Panc1 (cell line): ENCODE data around the gene PPP2R2B. TPM values are rescaled to one million over a fixed set of nuclear protein-coding genes. Genes with fewer than 3 reads are reported as not detected.

ENCODE experiments used
- ATAC-seq: fragments of 200-7000 bp; cut with Tn5 transposase; 2 replicates; pipeline ENCODE4 v1.9.1; 2020; ENCODE audit warnings: mild to moderate bottlenecking, moderate library complexity
- BruUV-seq: library from RNA; stranded (reverse); fragments of 400-500 nt; replicated peaks from 2 replicates; lab custom pipeline; 2021; lab: Mats Ljungman, UMichigan
- CTCF ChIA-PET: fragments of 300-600 bp; sonication (Branson Sonifier 250); formaldehyde crosslinking; loops from one replicate; lab custom pipeline; 2022; ENCODE audit warnings: antibody characterized with exemption; lab: Charles Lee
- POLR2A ChIA-PET: fragments of 300-600 bp; sonication (Branson Sonifier 250); formaldehyde crosslinking; loops from one replicate; lab custom pipeline; 2022; ENCODE audit warnings: antibody characterized with exemption; lab: Charles Lee
- DNase-seq: peaks from one replicate; pipeline ENCODE4 v3.0.0-alpha.2; 2010; ENCODE audit warnings: low read depth, low spot score
- H3K27ac ChIP-seq: 2 replicates; pipeline ENCODE4 v1.5.1; 2011; ENCODE audit warnings: mild to moderate bottlenecking, low read length, inconsistent platforms
- H3K27me3 ChIP-seq: fragments of 200-500 bp; sonication (Bioruptor generic); 2 replicates; pipeline ENCODE4 v1.6.0; 2014; ENCODE audit warnings: low read length, inconsistent platforms; ENCODE audit not compliant: control insufficient read depth, insufficient read depth
- H3K36me3 ChIP-seq: fragments of 200-500 bp; sonication (Bioruptor generic); 2 replicates; pipeline ENCODE4 v1.5.1; 2014; ENCODE audit warnings: inconsistent platforms, mild to moderate bottlenecking, low read length, moderate library complexity; ENCODE audit not compliant: control insufficient read depth, insufficient read depth
- H3K4me1 ChIP-seq: 2 replicates; pipeline ENCODE4 v1.5.1; 2011; ENCODE audit warnings: inconsistent platforms, mild to moderate bottlenecking, low read length, moderate library complexity; ENCODE audit not compliant: control insufficient read depth, insufficient read depth
- H3K4me3 ChIP-seq, 2 experiments: 2 replicates each; pipeline ENCODE4 v1.5.1; 2011 to 2012; ENCODE audit warnings: low read depth in 2 of 2, low read length in 2 of 2, mild to moderate bottlenecking in 2 of 2, inconsistent platforms in 1 of 2, moderate library complexity in 1 of 2
- H3K9me3 ChIP-seq: fragments of 200-500 bp; sonication (Bioruptor generic); 2 replicates; pipeline ENCODE4 v1.5.1; 2014; ENCODE audit warnings: low read depth, mild to moderate bottlenecking, inconsistent platforms, low read length, moderate library complexity; ENCODE audit not compliant: control insufficient read depth, insufficient read depth
- POLR2AphosphoS5 ChIP-seq: IDR thresholded peaks from 2 replicates; pipeline ENCODE4 v1.6.1; 2012; ENCODE audit warnings: mild to moderate bottlenecking, low read depth, low read length, moderate library complexity
- SIN3A ChIP-seq: IDR thresholded peaks from 2 replicates; pipeline ENCODE4 v1.6.1; 2012; ENCODE audit warnings: low read depth, mild to moderate bottlenecking, low read length, moderate library complexity, borderline replicate concordance; ENCODE audit not compliant: insufficient read depth
- TCF7L2 ChIP-seq: IDR thresholded peaks from 2 replicates; pipeline ENCODE4 v1.6.1; 2011; ENCODE audit warnings: mild to moderate bottlenecking, low read depth, low read length, inconsistent platforms
- in situ Hi-C: cut with HindIII; loops from 2 replicates; pipeline ENCODE4 v1.10.0; 2016; ENCODE audit warnings: low sequenced_read_pairs, low pct_unique_long_range_greater_than_20kb
- intact Hi-C: fragments of 100-400 bp; cut with micrococcal nuclease; formaldehyde crosslinking; loops from one replicate; pipeline ENCODE4 v1.10.0; 2022; ENCODE audit not compliant: unreplicated experiment
- total RNA-seq: library from RNA; stranded (reverse); gene quantifications from one replicate; pipeline ENCODE4 v1.2.1, GENCODE V29; 2021; ENCODE audit not compliant: unreplicated experiment
- TF ChIP-seq, protein P1 (sequence below): fragments of 450-650 bp; IDR thresholded peaks from 2 replicates; pipeline ENCODE4 v1.5.1; 2017; ENCODE audit warnings: mild to moderate bottlenecking
- TF ChIP-seq, protein P2 (sequence below), 2 experiments: IDR thresholded peaks; 2 replicates each; pipeline ENCODE4 v1.6.1; 2011 to 2012; ENCODE audit warnings: low read depth in 2 of 2, control low read depth in 1 of 2, low read length in 1 of 2, mild to moderate bottlenecking in 1 of 2, moderate library complexity in 1 of 2; ENCODE audit not compliant: insufficient read depth in 1 of 2

Gene PPP2R2B
- total RNA-seq, 1 experiment from 2014 or later = 8.8 TPM

GRCh38 chr5:146766013-146766412 lies 112.5 kb downstream of the PPP2R2B start:
- TF ChIP-seq, protein P1, sequence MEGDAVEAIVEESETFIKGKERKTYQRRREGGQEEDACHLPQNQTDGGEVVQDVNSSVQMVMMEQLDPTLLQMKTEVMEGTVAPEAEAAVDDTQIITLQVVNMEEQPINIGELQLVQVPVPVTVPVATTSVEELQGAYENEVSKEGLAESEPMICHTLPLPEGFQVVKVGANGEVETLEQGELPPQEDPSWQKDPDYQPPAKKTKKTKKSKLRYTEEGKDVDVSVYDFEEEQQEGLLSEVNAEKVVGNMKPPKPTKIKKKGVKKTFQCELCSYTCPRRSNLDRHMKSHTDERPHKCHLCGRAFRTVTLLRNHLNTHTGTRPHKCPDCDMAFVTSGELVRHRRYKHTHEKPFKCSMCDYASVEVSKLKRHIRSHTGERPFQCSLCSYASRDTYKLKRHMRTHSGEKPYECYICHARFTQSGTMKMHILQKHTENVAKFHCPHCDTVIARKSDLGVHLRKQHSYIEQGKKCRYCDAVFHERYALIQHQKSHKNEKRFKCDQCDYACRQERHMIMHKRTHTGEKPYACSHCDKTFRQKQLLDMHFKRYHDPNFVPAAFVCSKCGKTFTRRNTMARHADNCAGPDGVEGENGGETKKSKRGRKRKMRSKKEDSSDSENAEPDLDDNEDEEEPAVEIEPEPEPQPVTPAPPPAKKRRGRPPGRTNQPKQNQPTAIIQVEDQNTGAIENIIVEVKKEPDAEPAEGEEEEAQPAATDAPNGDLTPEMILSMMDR = no peak
- TF ChIP-seq SIN3A (no peak), POLR2AphosphoS5 (no peak), TCF7L2 (no peak)
- TF ChIP-seq, protein P2, sequence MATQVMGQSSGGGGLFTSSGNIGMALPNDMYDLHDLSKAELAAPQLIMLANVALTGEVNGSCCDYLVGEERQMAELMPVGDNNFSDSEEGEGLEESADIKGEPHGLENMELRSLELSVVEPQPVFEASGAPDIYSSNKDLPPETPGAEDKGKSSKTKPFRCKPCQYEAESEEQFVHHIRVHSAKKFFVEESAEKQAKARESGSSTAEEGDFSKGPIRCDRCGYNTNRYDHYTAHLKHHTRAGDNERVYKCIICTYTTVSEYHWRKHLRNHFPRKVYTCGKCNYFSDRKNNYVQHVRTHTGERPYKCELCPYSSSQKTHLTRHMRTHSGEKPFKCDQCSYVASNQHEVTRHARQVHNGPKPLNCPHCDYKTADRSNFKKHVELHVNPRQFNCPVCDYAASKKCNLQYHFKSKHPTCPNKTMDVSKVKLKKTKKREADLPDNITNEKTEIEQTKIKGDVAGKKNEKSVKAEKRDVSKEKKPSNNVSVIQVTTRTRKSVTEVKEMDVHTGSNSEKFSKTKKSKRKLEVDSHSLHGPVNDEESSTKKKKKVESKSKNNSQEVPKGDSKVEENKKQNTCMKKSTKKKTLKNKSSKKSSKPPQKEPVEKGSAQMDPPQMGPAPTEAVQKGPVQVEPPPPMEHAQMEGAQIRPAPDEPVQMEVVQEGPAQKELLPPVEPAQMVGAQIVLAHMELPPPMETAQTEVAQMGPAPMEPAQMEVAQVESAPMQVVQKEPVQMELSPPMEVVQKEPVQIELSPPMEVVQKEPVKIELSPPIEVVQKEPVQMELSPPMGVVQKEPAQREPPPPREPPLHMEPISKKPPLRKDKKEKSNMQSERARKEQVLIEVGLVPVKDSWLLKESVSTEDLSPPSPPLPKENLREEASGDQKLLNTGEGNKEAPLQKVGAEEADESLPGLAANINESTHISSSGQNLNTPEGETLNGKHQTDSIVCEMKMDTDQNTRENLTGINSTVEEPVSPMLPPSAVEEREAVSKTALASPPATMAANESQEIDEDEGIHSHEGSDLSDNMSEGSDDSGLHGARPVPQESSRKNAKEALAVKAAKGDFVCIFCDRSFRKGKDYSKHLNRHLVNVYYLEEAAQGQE (IDR thresholded peaks at IDR 0.05; ENCODE audit: insufficient read depth in 1 of 2, low read depth in 2 of 2, low read length in 1 of 2) = no peak
- Histone ChIP-seq H3K27ac (no peak overlapping the region), H3K27me3 (no peaks in the 10 kb centered on the region), H3K9me3 (no peaks in the 10 kb centered on the region), H3K4me1 (no peaks in the 10 kb centered on the region), H3K36me3 (no peaks in the 10 kb centered on the region), H3K4me3 (no peak overlapping the region)
- ATAC-seq = no peak
- in situ Hi-C loops = no loop called here
- intact Hi-C loops = no loop called here
- ChIA-PET CTCF (no interaction called here), POLR2A (no interaction called here)
- no peak for DNase-seq
- no TSS peak for BruUV-seq

DNA sequence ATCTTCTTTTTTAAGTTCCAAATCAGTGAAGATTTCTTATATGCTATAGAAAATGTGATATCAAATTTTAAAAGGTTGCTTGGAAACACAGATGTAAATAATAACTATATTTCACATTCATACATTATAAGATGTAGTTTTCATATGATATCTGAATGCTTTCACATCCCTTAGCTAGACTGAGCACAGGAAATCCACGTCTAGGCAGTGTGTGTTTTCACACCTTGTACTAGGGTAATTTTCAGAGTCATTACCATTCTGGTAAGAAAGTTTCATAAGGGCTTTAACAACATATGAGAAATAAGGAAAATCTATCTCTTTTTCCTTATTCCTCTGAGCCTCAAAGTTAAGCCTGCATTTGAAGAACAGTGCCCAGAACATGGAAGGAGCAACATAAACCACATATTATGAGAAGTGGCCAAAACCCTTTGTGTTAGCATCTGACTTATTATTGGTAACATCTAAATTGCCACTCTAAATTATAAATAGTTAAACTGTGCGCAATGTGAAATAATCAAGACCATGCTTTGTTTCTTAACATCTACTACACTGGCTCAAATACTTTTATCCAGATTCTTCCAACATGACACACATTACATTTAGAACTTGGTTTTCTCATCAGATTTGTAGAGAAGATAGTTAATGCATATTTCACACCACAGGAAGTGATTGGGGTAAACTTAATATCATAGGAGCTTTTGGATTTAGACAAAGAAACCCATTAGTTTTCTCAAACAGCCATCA lies 113.3 kb downstream of the PPP2R2B start:
- Histone ChIP-seq H3K4me1 (no peaks in the 10 kb centered on the region; the same call in 1 of the 2 replicates), H3K27ac (no peak overlapping the region), H3K27me3 (no peaks in the 10 kb centered on the region), H3K9me3 (no peaks in the 10 kb centered on the region), H3K36me3 (no peaks in the 10 kb centered on the region), H3K4me3 (no peak overlapping the region)
- TF ChIP-seq, protein P2 (IDR thresholded peaks at IDR 0.05; ENCODE audit: insufficient read depth in 1 of 2, low read depth in 2 of 2, low read length in 1 of 2) = no peak
- in situ Hi-C loops = no loop called here
- DNase-seq (no peak), ATAC-seq (no peak)
- no TSS peak for BruUV-seq
- POLR2A ChIA-PET = no interaction called here
- CTCF ChIA-PET = no interaction called here
- intact Hi-C loops = no loop called here
